ENCODE measurements around the gene NFATC2. TPM values are rescaled to one million over a fixed set of nuclear protein-coding genes. Genes with fewer than 3 reads are reported as not detected.
A peak's percentile ranks its signal among the peaks of the same experiment; 100 is the strongest.

The NFATC2 gene
- total and polyA plus RNA-seq, 4 donors, result 2.5 to 4.6 (median 3.0) TPM

GRCh38 chr20:51425347-51426106, 117.0 kb downstream of the NFATC2 start:
- WGBS (ENCODE audit: insufficient coverage), result 65% methylated on average over 20 of the region's 22 CpGs
- peak in 1 of 6 donors; percentile 18 for DNase-seq (ENCODE audit: low read depth in 4 of 6, low spot score in 6 of 6)
- H3K9me3 ChIP-seq (ENCODE audit: control insufficient read depth, insufficient read depth, low read length), result no peaks in the 10 kb centered on the region

DNA sequence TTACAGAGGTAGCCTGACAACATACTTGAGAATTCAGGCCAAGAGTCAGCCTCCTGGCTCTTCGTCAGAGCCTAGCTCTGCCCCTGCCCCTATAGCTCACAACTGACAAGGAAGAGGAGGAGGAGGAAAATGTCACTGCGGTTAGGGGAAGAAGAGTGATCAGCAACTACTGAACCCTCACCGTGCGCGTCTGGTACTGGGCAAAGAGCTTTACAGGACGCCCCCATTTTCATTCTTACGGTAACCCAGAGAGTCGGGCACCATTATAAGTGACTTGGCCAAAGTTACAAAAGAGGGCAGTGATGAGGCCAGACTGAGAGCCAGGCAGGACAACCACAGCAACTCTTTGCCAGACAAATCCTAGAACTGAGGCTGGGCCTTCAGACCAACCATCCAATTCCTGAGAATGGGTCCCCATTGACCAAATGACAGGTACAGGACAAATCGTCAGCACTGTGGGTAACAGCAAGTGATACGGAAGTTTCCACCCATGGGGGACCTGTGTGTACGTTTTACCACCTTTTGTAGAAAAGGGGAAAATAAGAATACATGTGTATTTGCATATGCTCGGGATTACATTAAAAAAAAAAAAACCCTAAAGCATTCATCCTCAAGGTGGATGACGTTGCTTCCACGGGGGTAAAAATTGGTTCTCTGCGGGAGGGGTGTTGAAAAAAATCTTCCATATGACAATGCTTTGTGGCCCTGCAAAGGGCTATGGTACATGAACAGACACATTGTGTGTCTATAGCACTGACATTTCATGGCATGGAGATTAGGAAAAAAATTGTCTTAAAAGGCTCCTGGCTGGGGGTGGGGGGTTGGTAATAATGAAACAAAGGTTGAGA, 118.0 kb downstream of the NFATC2 start:
- peaks cover 22% of the 10 kb centered on the region for H3K4me1 ChIP-seq (ENCODE audit: control insufficient read depth, insufficient read depth, low read length)
- H3K4me3 ChIP-seq (ENCODE audit: low read depth, low read length), result no peak overlapping the region
- no peaks in the 10 kb centered on the region for H3K9me3 ChIP-seq (ENCODE audit: control insufficient read depth, insufficient read depth, low read length)
- no peak overlapping the region for H3K27ac ChIP-seq (ENCODE audit: low read depth, low read length)
- 88% methylated on average over 9 of the region's 15 CpGs for WGBS (ENCODE audit: insufficient coverage)
- no peaks in the 10 kb centered on the region for H3K36me3 ChIP-seq (ENCODE audit: control insufficient read depth, insufficient read depth, low read length)
- DNase-seq (ENCODE audit: low read depth in 4 of 6, low spot score in 6 of 6), result no peak
- H3K27me3 ChIP-seq (ENCODE audit: control insufficient read depth, insufficient read depth, low read length), result no peaks in the 10 kb centered on the region

More at GRCh38 chr20:51425347-51426106, 117.0 kb downstream of the NFATC2 start:
- H3K27ac ChIP-seq (ENCODE audit: low read depth, low read length), result no peak overlapping the region
- no peak overlapping the region for H3K4me3 ChIP-seq (ENCODE audit: low read depth, low read length)
- peaks cover 22% of the 10 kb centered on the region for H3K4me1 ChIP-seq (ENCODE audit: control insufficient read depth, insufficient read depth, low read length)
- H3K36me3 ChIP-seq (ENCODE audit: control insufficient read depth, insufficient read depth, low read length), result no peaks in the 10 kb centered on the region
- H3K27me3 ChIP-seq (ENCODE audit: control insufficient read depth, insufficient read depth, low read length), result peaks cover 2% of the 10 kb centered on the region

GRCh38 chr20:51423810-51424209, 118.7 kb downstream of the NFATC2 start:
- WGBS (ENCODE audit: insufficient coverage), result 37% methylated on average over 5 of the region's 7 CpGs
- no peaks in the 10 kb centered on the region for H3K27me3 ChIP-seq (ENCODE audit: control insufficient read depth, insufficient read depth, low read length)
- H3K4me1 ChIP-seq (ENCODE audit: control insufficient read depth, insufficient read depth, low read length), result peaks cover 21% of the 10 kb centered on the region
- DNase-seq (ENCODE audit: low read depth in 4 of 6, low spot score in 6 of 6), result no peak
- no peaks in the 10 kb centered on the region for H3K36me3 ChIP-seq (ENCODE audit: control insufficient read depth, insufficient read depth, low read length)
- H3K27ac ChIP-seq (ENCODE audit: low read depth, low read length), result no peak overlapping the region
- H3K4me3 ChIP-seq (ENCODE audit: low read depth, low read length), result no peak overlapping the region
- H3K9me3 ChIP-seq (ENCODE audit: control insufficient read depth, insufficient read depth, low read length), result no peaks in the 10 kb centered on the region

DNA sequence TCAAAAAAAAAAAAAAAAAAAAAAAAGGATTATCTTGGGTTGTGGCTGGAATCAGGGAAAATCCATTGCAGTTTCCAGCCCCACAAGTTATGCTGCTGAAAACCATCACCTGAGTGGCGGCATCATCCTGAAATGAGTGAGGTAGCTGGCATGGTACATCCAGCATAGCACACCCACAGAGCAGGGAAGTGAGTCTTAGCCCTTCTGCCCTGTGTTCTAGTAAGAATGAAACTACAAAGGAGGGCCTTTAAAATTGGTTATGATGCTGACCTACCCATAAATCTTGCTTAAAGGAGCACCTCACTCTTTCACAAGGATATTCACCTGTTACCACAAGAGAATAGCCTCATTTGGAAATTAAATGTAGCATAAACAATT, 119.2 kb downstream of the NFATC2 start:
- WGBS (ENCODE audit: insufficient coverage), result no CpG with 5 or more reads among the region's 1 CpG
- Histone ChIP-seq H3K27ac (ENCODE audit: low read depth, low read length) (no peak overlapping the region), H3K4me1 (ENCODE audit: control insufficient read depth, insufficient read depth, low read length) (peaks cover 16% of the 10 kb centered on the region), H3K4me3 (ENCODE audit: low read depth, low read length) (no peak overlapping the region), H3K9me3 (ENCODE audit: control insufficient read depth, insufficient read depth, low read length) (no peaks in the 10 kb centered on the region), H3K27me3 (ENCODE audit: control insufficient read depth, insufficient read depth, low read length) (no peaks in the 10 kb centered on the region), H3K36me3 (ENCODE audit: control insufficient read depth, insufficient read depth, low read length) (no peaks in the 10 kb centered on the region)
- no peak for DNase-seq (ENCODE audit: low read depth in 4 of 6, low spot score in 6 of 6)

DNA sequence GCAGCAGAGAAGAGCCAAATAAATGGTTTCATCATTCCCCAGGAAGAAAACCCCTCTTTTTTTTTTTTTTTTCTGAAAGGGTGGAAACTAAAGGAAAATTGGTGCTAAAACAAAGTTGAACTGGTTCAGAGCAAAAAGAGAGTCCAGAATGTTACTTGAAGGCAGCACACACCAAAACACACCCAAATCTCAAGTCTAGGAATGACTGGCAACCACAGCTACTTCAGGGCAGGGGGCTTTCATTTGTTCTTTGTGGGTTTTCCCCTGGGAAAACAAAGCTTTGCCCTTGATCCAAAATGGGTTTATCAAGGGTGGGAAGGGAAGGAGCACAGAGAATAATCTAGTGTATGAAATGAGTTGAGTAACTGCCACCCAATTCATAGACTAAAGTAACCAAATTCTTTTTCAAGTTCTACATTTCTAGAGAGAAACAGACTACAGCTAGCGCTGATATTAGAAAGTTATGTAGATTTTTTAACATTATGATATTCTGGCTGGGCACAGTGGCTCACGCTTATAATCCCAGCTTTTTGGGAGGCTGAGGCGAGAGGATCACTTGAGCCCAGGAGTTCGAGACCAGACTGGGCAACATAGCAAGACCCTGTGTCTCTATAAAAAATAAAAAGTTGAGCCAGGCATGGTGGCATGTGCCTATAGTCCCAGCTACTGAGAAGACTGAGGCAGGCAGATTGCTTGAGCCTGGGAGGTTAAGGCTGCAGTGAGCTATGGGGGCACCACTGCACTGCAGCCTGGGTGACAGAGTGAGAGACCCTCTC, 119.8 kb downstream of the NFATC2 start:
- peaks cover 12% of the 10 kb centered on the region for H3K4me1 ChIP-seq (ENCODE audit: control insufficient read depth, insufficient read depth, low read length)
- H3K9me3 ChIP-seq (ENCODE audit: control insufficient read depth, insufficient read depth, low read length), result no peaks in the 10 kb centered on the region
- no peak overlapping the region for H3K27ac ChIP-seq (ENCODE audit: low read depth, low read length)
- H3K4me3 ChIP-seq (ENCODE audit: low read depth, low read length), result no peak overlapping the region
- no peaks in the 10 kb centered on the region for H3K27me3 ChIP-seq (ENCODE audit: control insufficient read depth, insufficient read depth, low read length)
- WGBS (ENCODE audit: insufficient coverage), result 100% methylated on average over 3 of the region's 4 CpGs
- DNase-seq (ENCODE audit: low read depth in 4 of 6, low spot score in 6 of 6), result no peak
- H3K36me3 ChIP-seq (ENCODE audit: control insufficient read depth, insufficient read depth, low read length), result no peaks in the 10 kb centered on the region

GRCh38 chr20:51420805-51421204, 121.7 kb downstream of the NFATC2 start:
- H3K4me1 ChIP-seq (ENCODE audit: control insufficient read depth, insufficient read depth, low read length), result peaks cover 9% of the 10 kb centered on the region
- H3K27ac ChIP-seq (ENCODE audit: low read depth, low read length), result no peak overlapping the region
- H3K4me3 ChIP-seq (ENCODE audit: low read depth, low read length), result no peak overlapping the region
- no peak for DNase-seq (ENCODE audit: low read depth in 4 of 6, low spot score in 6 of 6)
- WGBS (ENCODE audit: insufficient coverage), result no CpG with 5 or more reads among the region's 3 CpGs
- H3K36me3 ChIP-seq (ENCODE audit: control insufficient read depth, insufficient read depth, low read length), result no peaks in the 10 kb centered on the region
- no peaks in the 10 kb centered on the region for H3K9me3 ChIP-seq (ENCODE audit: control insufficient read depth, insufficient read depth, low read length)
- H3K27me3 ChIP-seq (ENCODE audit: control insufficient read depth, insufficient read depth, low read length), result no peaks in the 10 kb centered on the region

DNA sequence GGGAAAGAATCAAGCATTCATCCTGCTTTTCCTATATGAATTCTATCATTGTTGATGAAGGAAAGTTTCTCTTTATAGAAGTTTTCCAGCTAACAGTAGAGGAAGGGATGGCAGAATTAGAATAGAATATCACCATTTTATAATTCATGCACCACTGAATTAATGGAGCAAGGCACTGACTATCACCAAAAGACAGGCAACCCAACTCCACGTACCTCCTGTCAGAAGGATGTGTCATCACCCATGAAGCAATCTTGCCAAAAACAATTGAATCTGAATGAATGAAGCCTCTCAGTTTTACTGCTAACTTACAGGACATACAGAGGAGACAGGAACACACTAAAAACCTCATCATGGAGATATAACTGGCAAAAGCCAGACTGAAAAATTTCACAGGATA, 122.4 kb downstream of the NFATC2 start:
- DNase-seq (ENCODE audit: low read depth in 4 of 6, low spot score in 6 of 6), result no peak
- Histone ChIP-seq H3K36me3 (ENCODE audit: control insufficient read depth, insufficient read depth, low read length) (no peaks in the 10 kb centered on the region), H3K27me3 (ENCODE audit: control insufficient read depth, insufficient read depth, low read length) (no peaks in the 10 kb centered on the region), H3K4me1 (ENCODE audit: control insufficient read depth, insufficient read depth, low read length) (peaks cover 2% of the 10 kb centered on the region), H3K4me3 (ENCODE audit: low read depth, low read length) (no peak overlapping the region), H3K9me3 (ENCODE audit: control insufficient read depth, insufficient read depth, low read length) (no peaks in the 10 kb centered on the region), H3K27ac (ENCODE audit: low read depth, low read length) (no peak overlapping the region)
- 60% methylated on average over 1 of the region's 1 CpG for WGBS (ENCODE audit: insufficient coverage)

DNA sequence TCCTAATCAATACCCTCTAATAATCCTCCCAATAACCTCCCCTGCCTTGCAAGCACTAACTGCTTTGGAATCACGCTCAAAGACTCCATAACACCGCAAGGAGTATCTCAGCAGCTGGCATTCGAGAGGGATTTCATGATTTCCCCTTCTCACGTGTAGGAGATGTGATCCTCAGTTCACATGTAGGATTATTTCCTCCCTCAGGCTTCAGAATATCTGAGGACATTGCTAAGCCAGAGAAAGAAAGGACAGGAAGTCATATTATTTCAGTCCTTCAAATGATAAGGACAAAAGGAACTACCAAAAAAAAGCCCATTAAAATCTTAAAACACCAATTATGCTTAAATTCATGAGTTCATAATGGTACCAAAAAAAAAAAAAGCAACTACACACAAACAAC, 122.9 kb downstream of the NFATC2 start:
- 100% methylated on average over 1 of the region's 4 CpGs for WGBS (ENCODE audit: insufficient coverage)
- Histone ChIP-seq H3K27ac (ENCODE audit: low read depth, low read length) (no peak overlapping the region), H3K4me1 (ENCODE audit: control insufficient read depth, insufficient read depth, low read length) (no peaks in the 10 kb centered on the region), H3K36me3 (ENCODE audit: control insufficient read depth, insufficient read depth, low read length) (no peaks in the 10 kb centered on the region), H3K9me3 (ENCODE audit: control insufficient read depth, insufficient read depth, low read length) (no peaks in the 10 kb centered on the region), H3K4me3 (ENCODE audit: low read depth, low read length) (no peak overlapping the region), H3K27me3 (ENCODE audit: control insufficient read depth, insufficient read depth, low read length) (no peaks in the 10 kb centered on the region)
- no peak for DNase-seq (ENCODE audit: low read depth in 4 of 6, low spot score in 6 of 6)

DNA sequence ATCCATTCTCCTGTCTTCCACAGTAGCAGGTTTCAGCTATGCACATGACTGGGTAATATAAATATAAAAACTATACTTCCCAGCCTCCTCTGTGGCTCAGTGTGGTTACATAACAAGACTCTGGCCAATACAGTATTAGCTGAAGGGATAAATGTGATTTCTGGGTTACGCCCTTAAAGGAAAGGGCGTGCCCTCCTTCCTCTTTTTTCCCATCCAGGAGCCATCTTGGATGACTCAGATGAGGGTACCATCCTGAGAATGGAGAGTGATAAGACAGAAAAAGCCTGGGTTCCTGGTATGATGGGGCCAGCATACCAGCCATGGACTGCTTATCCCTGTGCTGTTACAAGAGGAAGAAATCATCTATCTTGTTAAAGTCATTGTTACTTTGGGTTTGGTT, 123.3 kb downstream of the NFATC2 start:
- WGBS (ENCODE audit: insufficient coverage), result no CpG with 5 or more reads among the region's 2 CpGs
- Histone ChIP-seq H3K27me3 (ENCODE audit: control insufficient read depth, insufficient read depth, low read length) (no peaks in the 10 kb centered on the region), H3K9me3 (ENCODE audit: control insufficient read depth, insufficient read depth, low read length) (no peaks in the 10 kb centered on the region), H3K4me3 (ENCODE audit: low read depth, low read length) (no peak overlapping the region), H3K4me1 (ENCODE audit: control insufficient read depth, insufficient read depth, low read length) (no peaks in the 10 kb centered on the region), H3K36me3 (ENCODE audit: control insufficient read depth, insufficient read depth, low read length) (no peaks in the 10 kb centered on the region), H3K27ac (ENCODE audit: low read depth, low read length) (no peak overlapping the region)
- DNase-seq (ENCODE audit: low read depth in 4 of 6, low spot score in 6 of 6), result no peak
